C4-2B (cell line): Measurements from ENCODE around the gene DLG4.

ENCODE experiments used
- CTCF ChIP-seq: fragments of 450-650 bp; conservative IDR thresholded peaks from 2 replicates; pipeline ENCODE4 v1.5.1; 2017; ENCODE audit warnings: mild to moderate bottlenecking
- ZFX ChIP-seq: fragments of 450-650 bp; IDR thresholded peaks from 2 replicates; pipeline ENCODE4 v1.6.1; 2017

GRCh38 chr17:7223375-7223774 lies 3.7 kb upstream of the DLG4 start:
- TF ChIP-seq CTCF = no peak
- TF ChIP-seq ZFX = no peak
